ENCODE results near the gene GALNTL6. TPM values are rescaled to one million over a fixed set of nuclear protein-coding genes. Genes with fewer than 3 reads are reported as not detected.

GALNTL6 gene
- total and polyA plus RNA-seq, 3 experiments from 2014 or later = not detected

DNA sequence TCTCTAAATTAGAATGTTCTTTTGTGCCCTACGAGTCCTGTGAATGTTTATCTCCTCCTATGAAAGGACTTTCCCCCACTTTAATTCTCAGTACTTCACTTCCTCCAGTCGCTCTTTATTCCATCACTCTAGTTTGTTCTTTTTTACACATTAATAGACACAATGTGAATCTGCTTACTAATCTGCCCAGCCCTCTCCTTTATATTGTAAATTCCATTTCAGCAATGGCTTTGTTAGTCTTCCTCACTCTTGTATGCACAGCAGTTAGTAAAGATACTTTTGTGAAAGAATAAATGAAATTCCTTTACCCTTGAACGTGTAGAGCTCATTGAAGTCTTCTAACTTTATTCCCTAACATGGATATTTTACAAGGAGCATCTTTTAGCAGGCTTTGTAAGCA lies 255.3 kb downstream of the GALNTL6 start:
- Mint-ChIP-seq H3K4me1 (no peaks in the 10 kb centered on the region), H3K27me3 (no peaks in the 10 kb centered on the region), H3K4me3 (no peak overlapping the region), H3K36me3 (peaks cover 0 to 2% (median 0%) of the 10 kb centered on the region in 3 donors), H3K27ac (no peak overlapping the region), H3K9me3 (peaks cover 3 to 17% (median 14%) of the 10 kb centered on the region in 5 donors)
- no peaks in the 10 kb centered on the region for H3K4me1 ChIP-seq (ENCODE audit: insufficient read depth, low read length)
- no peaks in the 10 kb centered on the region for H3K9me3 ChIP-seq (ENCODE audit: low read length)
- ChIA-PET CTCF (no interaction called here), POLR2A (no interaction called here)
- no peak overlapping the region for H3K27ac ChIP-seq (ENCODE audit: low read depth, low read length)
- no peaks in the 10 kb centered on the region for H3K27me3 ChIP-seq (ENCODE audit: insufficient read depth, low read length, poor library complexity, severe bottlenecking)
- H3K36me3 ChIP-seq (ENCODE audit: insufficient read depth, low read length) = no peaks in the 10 kb centered on the region
- H3K4me3 ChIP-seq (ENCODE audit: low read length) = no peak overlapping the region
- no peak for DNase-seq

GRCh38 chr4:172073590-172073989 lies 260.4 kb downstream of the GALNTL6 start:
- H3K9me3 Mint-ChIP-seq = peaks cover under 1 to 9% (median 8%) of the 10 kb centered on the region in 5 donors
- Histone ChIP-seq H3K27me3 (ENCODE audit: insufficient read depth, low read length, poor library complexity, severe bottlenecking) (no peaks in the 10 kb centered on the region), H3K9me3 (ENCODE audit: low read length) (no peaks in the 10 kb centered on the region), H3K4me1 (ENCODE audit: insufficient read depth, low read length) (no peaks in the 10 kb centered on the region), H3K36me3 (ENCODE audit: insufficient read depth, low read length) (no peaks in the 10 kb centered on the region), H3K27ac (ENCODE audit: low read depth, low read length) (no peak overlapping the region), H3K4me3 (ENCODE audit: low read length) (no peak overlapping the region)
- H3K27ac Mint-ChIP-seq = no peak overlapping the region
- ChIA-PET CTCF (no interaction called here), POLR2A (no interaction called here)
- DNase-seq = no peak
- H3K36me3 Mint-ChIP-seq = no peaks in the 10 kb centered on the region
- no peak overlapping the region for H3K4me3 Mint-ChIP-seq
- H3K4me1 Mint-ChIP-seq = no peaks in the 10 kb centered on the region
- no peaks in the 10 kb centered on the region for H3K27me3 Mint-ChIP-seq

DNA sequence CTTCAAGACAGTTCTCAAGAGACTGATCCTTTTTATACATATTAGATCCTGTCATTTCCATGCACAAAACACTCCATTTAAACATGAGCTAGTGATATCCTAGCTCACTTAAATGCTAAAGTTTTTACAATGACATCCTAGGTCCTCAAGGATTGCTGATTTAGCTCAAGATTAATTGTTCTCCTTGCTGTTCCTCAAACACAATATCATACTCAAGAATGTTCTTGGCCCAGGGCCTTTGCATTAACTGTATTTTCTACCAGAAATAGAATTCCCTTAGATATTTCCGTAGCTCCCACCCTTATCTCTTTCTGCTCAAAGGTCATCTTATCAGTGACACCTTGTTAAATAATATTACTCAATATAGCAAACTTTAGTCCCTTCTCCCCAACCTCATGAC lies 270.1 kb downstream of the GALNTL6 start:
- POLR2A ChIA-PET = no interaction called here
- Mint-ChIP-seq H3K27me3 (no peaks in the 10 kb centered on the region), H3K4me3 (no peak overlapping the region), H3K27ac (no peak overlapping the region), H3K4me1 (no peaks in the 10 kb centered on the region), H3K9me3 (peaks cover 0 to 2% (median 0%) of the 10 kb centered on the region in 5 donors), H3K36me3 (no peaks in the 10 kb centered on the region)
- CTCF ChIA-PET = no interaction called here
- H3K4me3 ChIP-seq (ENCODE audit: low read length) = no peak overlapping the region
- H3K9me3 ChIP-seq (ENCODE audit: low read length) = no peaks in the 10 kb centered on the region
- H3K36me3 ChIP-seq (ENCODE audit: insufficient read depth, low read length) = no peaks in the 10 kb centered on the region
- no peaks in the 10 kb centered on the region for H3K4me1 ChIP-seq (ENCODE audit: insufficient read depth, low read length)
- no peak for DNase-seq
- H3K27ac ChIP-seq (ENCODE audit: low read depth, low read length) = no peak overlapping the region
- H3K27me3 ChIP-seq (ENCODE audit: insufficient read depth, low read length, poor library complexity, severe bottlenecking) = no peaks in the 10 kb centered on the region

GRCh38 chr4:172088556-172088955 lies 275.4 kb downstream of the GALNTL6 start:
- Mint-ChIP-seq H3K27ac (no peak overlapping the region), H3K4me1 (no peaks in the 10 kb centered on the region), H3K9me3 (peaks cover 0 to 21% (median 6%) of the 10 kb centered on the region in 5 donors), H3K4me3 (no peak overlapping the region), H3K27me3 (no peaks in the 10 kb centered on the region), H3K36me3 (no peaks in the 10 kb centered on the region)
- Histone ChIP-seq H3K27me3 (ENCODE audit: insufficient read depth, low read length, poor library complexity, severe bottlenecking) (no peaks in the 10 kb centered on the region), H3K27ac (ENCODE audit: low read depth, low read length) (no peak overlapping the region), H3K4me1 (ENCODE audit: insufficient read depth, low read length) (no peaks in the 10 kb centered on the region), H3K4me3 (ENCODE audit: low read length) (no peak overlapping the region), H3K36me3 (ENCODE audit: insufficient read depth, low read length) (no peaks in the 10 kb centered on the region), H3K9me3 (ENCODE audit: low read length) (no peaks in the 10 kb centered on the region)
- DNase-seq = no peak
- ChIA-PET POLR2A (no interaction called here), CTCF (no interaction called here)

GRCh38 chr4:172095161-172095560 lies 282.0 kb downstream of the GALNTL6 start:
- Histone ChIP-seq H3K4me1 (ENCODE audit: insufficient read depth, low read length) (no peaks in the 10 kb centered on the region), H3K36me3 (ENCODE audit: insufficient read depth, low read length) (no peaks in the 10 kb centered on the region), H3K4me3 (ENCODE audit: low read length) (no peak overlapping the region), H3K9me3 (ENCODE audit: low read length) (no peaks in the 10 kb centered on the region), H3K27ac (ENCODE audit: low read depth, low read length) (no peak overlapping the region), H3K27me3 (ENCODE audit: insufficient read depth, low read length, poor library complexity, severe bottlenecking) (no peaks in the 10 kb centered on the region)
- DNase-seq = no peak
- H3K4me1 Mint-ChIP-seq = no peaks in the 10 kb centered on the region
- CTCF ChIA-PET = no interaction called here
- H3K9me3 Mint-ChIP-seq = peaks cover 7 to 33% (median 10%) of the 10 kb centered on the region in 5 donors
- no peaks in the 10 kb centered on the region for H3K36me3 Mint-ChIP-seq
- no peak overlapping the region for H3K27ac Mint-ChIP-seq
- no peaks in the 10 kb centered on the region for H3K27me3 Mint-ChIP-seq
- POLR2A ChIA-PET = no interaction called here
- no peak overlapping the region for H3K4me3 Mint-ChIP-seq

GRCh38 chr4:172096786-172097185 lies 283.6 kb downstream of the GALNTL6 start:
- Histone ChIP-seq H3K4me3 (ENCODE audit: low read length) (no peak overlapping the region), H3K36me3 (ENCODE audit: insufficient read depth, low read length) (no peaks in the 10 kb centered on the region), H3K9me3 (ENCODE audit: low read length) (no peaks in the 10 kb centered on the region), H3K4me1 (ENCODE audit: insufficient read depth, low read length) (no peaks in the 10 kb centered on the region), H3K27ac (ENCODE audit: low read depth, low read length) (no peak overlapping the region), H3K27me3 (ENCODE audit: insufficient read depth, low read length, poor library complexity, severe bottlenecking) (no peaks in the 10 kb centered on the region)
- ChIA-PET POLR2A (no interaction called here), CTCF (no interaction called here)
- Mint-ChIP-seq H3K27ac (no peak overlapping the region), H3K4me3 (no peak overlapping the region), H3K9me3 (peaks cover 4 to 30% (median 7%) of the 10 kb centered on the region in 5 donors), H3K36me3 (no peaks in the 10 kb centered on the region), H3K4me1 (no peaks in the 10 kb centered on the region), H3K27me3 (no peaks in the 10 kb centered on the region)
- DNase-seq = no peak

GRCh38 chr4:172099376-172099775 lies 286.2 kb downstream of the GALNTL6 start:
- H3K4me1 Mint-ChIP-seq = no peaks in the 10 kb centered on the region
- no peaks in the 10 kb centered on the region for H3K27me3 ChIP-seq (ENCODE audit: insufficient read depth, low read length, poor library complexity, severe bottlenecking)
- H3K27me3 Mint-ChIP-seq = no peaks in the 10 kb centered on the region

DNA sequence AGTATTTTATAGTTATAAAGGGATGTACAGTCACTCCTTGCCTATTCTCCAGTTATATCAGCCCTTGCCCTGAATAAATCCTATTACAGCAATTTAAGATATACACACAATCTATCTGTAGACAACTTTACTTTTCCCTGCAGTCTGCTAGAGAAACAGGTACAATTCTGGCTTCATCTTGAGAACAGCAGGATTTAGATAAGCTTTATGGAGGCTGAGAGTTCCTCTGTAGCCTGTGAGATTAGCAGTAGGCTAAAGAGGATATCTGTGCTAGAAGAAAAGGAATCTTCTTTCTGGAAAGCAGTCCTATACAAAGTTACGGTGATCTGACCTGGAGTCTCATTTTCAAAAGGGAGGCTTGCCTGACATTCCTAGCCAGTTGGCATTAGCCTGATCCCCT lies 290.3 kb downstream of the GALNTL6 start:
- Histone ChIP-seq H3K27me3 (ENCODE audit: insufficient read depth, low read length, poor library complexity, severe bottlenecking) (no peaks in the 10 kb centered on the region), H3K9me3 (ENCODE audit: low read length) (no peaks in the 10 kb centered on the region), H3K4me3 (ENCODE audit: low read length) (no peak overlapping the region), H3K36me3 (ENCODE audit: insufficient read depth, low read length) (no peaks in the 10 kb centered on the region), H3K4me1 (ENCODE audit: insufficient read depth, low read length) (no peaks in the 10 kb centered on the region), H3K27ac (ENCODE audit: low read depth, low read length) (no peak overlapping the region)
- Mint-ChIP-seq H3K36me3 (no peaks in the 10 kb centered on the region), H3K27ac (no peak overlapping the region), H3K27me3 (no peaks in the 10 kb centered on the region), H3K4me3 (no peak overlapping the region), H3K4me1 (no peaks in the 10 kb centered on the region), H3K9me3 (peaks cover 3 to 24% (median 15%) of the 10 kb centered on the region in 5 donors)
- no peak for DNase-seq
- POLR2A ChIA-PET = no interaction called here
- CTCF ChIA-PET = no interaction called here

More at GRCh38 chr4:172099376-172099775, 286.2 kb downstream of the GALNTL6 start:
- H3K9me3 Mint-ChIP-seq = peaks cover 6 to 23% (median 8%) of the 10 kb centered on the region in 5 donors
- Histone ChIP-seq H3K36me3 (ENCODE audit: insufficient read depth, low read length) (no peaks in the 10 kb centered on the region), H3K4me3 (ENCODE audit: low read length) (no peak overlapping the region), H3K4me1 (ENCODE audit: insufficient read depth, low read length) (no peaks in the 10 kb centered on the region), H3K27ac (ENCODE audit: low read depth, low read length) (no peak overlapping the region), H3K9me3 (ENCODE audit: low read length) (no peaks in the 10 kb centered on the region)
- no peak for DNase-seq
- no peak overlapping the region for H3K4me3 Mint-ChIP-seq
- no peak overlapping the region for H3K27ac Mint-ChIP-seq
- ChIA-PET POLR2A (no interaction called here), CTCF (no interaction called here)
- H3K36me3 Mint-ChIP-seq = no peaks in the 10 kb centered on the region

DNA sequence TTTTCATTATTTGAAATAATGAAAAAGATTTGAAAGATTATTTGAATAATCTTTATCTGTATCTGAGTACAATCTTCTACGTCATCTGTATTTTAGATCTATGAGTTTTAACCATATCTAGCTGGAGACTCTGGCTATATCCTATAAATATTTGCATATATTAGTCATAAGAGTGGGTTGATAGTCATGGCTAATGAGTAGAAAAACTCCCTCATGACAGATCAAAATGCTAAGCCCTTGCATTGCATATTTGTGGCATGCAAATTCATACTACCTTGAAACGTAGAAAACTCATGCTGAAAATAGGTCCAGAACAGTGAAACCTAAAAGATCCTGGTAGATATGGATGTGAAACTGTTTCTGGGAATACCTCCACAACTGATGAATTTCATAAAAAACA lies 291.3 kb downstream of the GALNTL6 start:
- H3K27ac Mint-ChIP-seq = no peak overlapping the region
- H3K4me1 ChIP-seq (ENCODE audit: insufficient read depth, low read length) = no peaks in the 10 kb centered on the region
- no peak overlapping the region for H3K27ac ChIP-seq (ENCODE audit: low read depth, low read length)
- H3K4me3 ChIP-seq (ENCODE audit: low read length) = no peak overlapping the region
- DNase-seq = no peak
- peaks cover 0 to 28% (median 15%) of the 10 kb centered on the region in 5 donors for H3K9me3 Mint-ChIP-seq
- no peaks in the 10 kb centered on the region for H3K27me3 ChIP-seq (ENCODE audit: insufficient read depth, low read length, poor library complexity, severe bottlenecking)
- H3K9me3 ChIP-seq (ENCODE audit: low read length) = no peaks in the 10 kb centered on the region
- H3K36me3 ChIP-seq (ENCODE audit: insufficient read depth, low read length) = no peaks in the 10 kb centered on the region
- H3K36me3 Mint-ChIP-seq = no peaks in the 10 kb centered on the region
- H3K4me3 Mint-ChIP-seq = no peak overlapping the region
- ChIA-PET POLR2A (no interaction called here), CTCF (no interaction called here)
- H3K4me1 Mint-ChIP-seq = no peaks in the 10 kb centered on the region
- no peaks in the 10 kb centered on the region for H3K27me3 Mint-ChIP-seq

Data from CD8-positive, alpha-beta memory T cell (primary cell).